Measurements from ENCODE around the gene LIPT2.

DNA sequence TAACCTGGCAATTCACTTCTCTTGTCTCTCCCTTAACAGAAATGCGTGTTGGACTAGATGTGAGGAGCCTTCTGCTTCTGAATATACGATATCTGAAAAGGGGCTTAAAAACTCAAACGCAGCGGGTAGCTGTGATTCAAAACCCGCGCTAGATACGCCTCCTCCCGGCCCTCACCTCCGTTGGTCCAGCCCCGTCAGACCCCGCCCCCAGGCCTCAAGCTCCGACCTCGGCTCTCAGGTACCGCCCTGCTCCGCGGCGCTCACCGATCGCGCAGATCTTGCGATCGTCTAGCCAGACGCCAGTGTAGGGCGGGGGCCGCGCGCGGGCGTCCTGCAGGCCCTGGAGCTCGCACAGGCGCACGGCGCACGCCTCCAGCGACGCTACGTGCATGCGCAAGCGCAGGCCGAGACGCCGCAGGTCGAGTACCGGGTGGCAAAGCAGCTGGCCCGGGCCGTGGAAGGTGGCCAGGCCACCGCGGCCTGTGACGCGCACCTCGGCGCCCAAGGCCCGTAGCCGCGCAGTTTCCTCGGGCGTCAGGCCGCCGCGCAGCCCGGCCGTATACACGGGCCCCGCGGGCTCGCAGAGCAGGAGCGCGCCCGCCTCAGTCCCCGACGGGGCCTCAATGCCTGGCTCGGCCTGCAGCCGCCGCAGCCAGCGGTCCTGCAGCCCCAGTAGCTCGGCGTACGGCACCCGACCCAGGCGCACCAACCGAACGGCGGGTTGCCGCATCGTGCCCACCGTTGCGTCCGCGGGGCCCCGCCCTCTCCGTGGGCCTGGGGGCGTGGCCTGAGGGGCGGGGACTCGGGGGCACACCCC, at the start of gene LIPT2:
- 0 out of 2 replicates have a peak, but pooled peaks have one; percentile 97 for TF ChIP-seq ZNF384 (IDR thresholded peaks at IDR 0.05)
- TF ChIP-seq FOXK2 (IDR thresholded peaks at IDR 0.05), result no peak
- TF ChIP-seq, protein P1, sequence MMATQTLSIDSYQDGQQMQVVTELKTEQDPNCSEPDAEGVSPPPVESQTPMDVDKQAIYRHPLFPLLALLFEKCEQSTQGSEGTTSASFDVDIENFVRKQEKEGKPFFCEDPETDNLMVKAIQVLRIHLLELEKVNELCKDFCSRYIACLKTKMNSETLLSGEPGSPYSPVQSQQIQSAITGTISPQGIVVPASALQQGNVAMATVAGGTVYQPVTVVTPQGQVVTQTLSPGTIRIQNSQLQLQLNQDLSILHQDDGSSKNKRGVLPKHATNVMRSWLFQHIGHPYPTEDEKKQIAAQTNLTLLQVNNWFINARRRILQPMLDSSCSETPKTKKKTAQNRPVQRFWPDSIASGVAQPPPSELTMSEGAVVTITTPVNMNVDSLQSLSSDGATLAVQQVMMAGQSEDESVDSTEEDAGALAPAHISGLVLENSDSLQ (IDR thresholded peaks at IDR 0.05), result no peak
- no peak for TF ChIP-seq TARDBP (IDR thresholded peaks at IDR 0.05)
- TF ChIP-seq CTBP1 (IDR thresholded peaks at IDR 0.05; ENCODE audit: borderline replicate concordance), result no peak
- no peak for TF ChIP-seq BHLHE40 (IDR thresholded peaks at IDR 0.05; ENCODE audit: borderline replicate concordance)
- no peak for TF ChIP-seq SP1 (IDR thresholded peaks at IDR 0.05)
- TF ChIP-seq HDGF (IDR thresholded peaks at IDR 0.05; ENCODE audit: borderline replicate concordance), result no peak; the same call in 1 of the 2 replicates
- no peak for TF ChIP-seq FOXM1 (IDR thresholded peaks at IDR 0.05; ENCODE audit: borderline replicate concordance)
- TF ChIP-seq ELF4 (IDR thresholded peaks at IDR 0.05), result no peak
- TF ChIP-seq SUZ12 (IDR thresholded peaks at IDR 0.05), result no peak
